Mononuclear cell (primary cell): ENCODE data around the gene SPATC1L. TPM values are rescaled to one million over a fixed set of nuclear protein-coding genes. Genes with fewer than 3 reads are reported as not detected.
"Not testable (repeated sequence)": the region's sequence is repeated elsewhere in the genome, so short reads cannot be mapped to it uniquely, and the experiment has no call there.

ENCODE experiments used
- H3K27me3 ChIP-seq: 2 replicates; pipeline ENCODE4 v1.6.0; 2011; ENCODE audit warnings: low read length, control low read depth; ENCODE audit not compliant: insufficient read depth
- H3K4me1 ChIP-seq: 2 replicates; pipeline ENCODE4 v1.5.1; 2011; ENCODE audit warnings: mild to moderate bottlenecking, low read length, control low read depth; ENCODE audit not compliant: insufficient read depth
- H3K4me3 ChIP-seq: 2 replicates; pipeline ENCODE4 v1.5.1; 2011; ENCODE audit warnings: mild to moderate bottlenecking, low read length, moderate library complexity
- H3K9me3 ChIP-seq: 2 replicates; pipeline ENCODE4 v1.5.1; 2011; ENCODE audit warnings: low read depth, mild to moderate bottlenecking, control low read depth, low read length
- total RNA-seq: library from RNA; depleted of rRNA; stranded (reverse); fragments of >200 nt; gene quantifications from one replicate; pipeline ENCODE4 v1.2.3, GENCODE V29; 2012

The SPATC1L gene
- total RNA-seq, 1 donor, result 1.7 TPM

DNA sequence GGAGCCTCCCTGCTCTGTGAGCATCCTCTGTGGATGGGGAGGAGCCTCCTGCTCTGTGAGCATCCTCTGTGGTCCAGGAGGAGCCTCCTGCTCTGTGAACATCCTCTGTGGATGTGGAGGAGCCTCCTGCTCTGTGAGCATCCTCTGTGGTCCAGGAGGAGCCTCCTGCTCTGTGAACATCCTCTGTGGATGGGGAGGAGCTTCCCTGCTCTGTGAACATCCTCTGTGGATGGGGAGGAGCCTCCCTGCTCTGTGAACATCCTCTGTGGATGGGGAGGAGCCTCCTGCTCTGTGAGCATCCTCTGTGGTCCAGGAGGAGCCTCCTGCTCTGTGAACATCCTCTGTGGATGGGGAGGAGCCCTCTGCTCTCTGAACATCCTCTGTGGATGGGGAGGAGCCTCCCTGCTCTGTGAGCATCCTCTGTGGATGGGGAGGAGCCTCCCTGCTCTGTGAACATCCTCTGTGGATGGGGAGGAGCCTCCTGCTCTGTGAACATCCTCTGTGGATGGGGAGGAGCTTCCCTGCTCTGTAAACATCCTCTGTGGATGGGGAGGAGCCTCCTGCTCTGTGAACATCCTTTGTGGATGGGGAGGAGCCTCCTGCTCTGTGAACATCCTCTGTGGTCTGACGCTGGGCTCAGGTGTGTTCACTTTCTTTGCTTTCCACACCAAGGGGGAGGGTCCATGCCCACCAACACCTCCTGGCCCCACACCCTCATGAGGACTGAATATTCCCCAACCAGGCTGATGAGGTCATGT, 13.6 kb downstream of the SPATC1L start:
- H3K27me3 ChIP-seq, result not testable (repeated sequence)

DNA sequence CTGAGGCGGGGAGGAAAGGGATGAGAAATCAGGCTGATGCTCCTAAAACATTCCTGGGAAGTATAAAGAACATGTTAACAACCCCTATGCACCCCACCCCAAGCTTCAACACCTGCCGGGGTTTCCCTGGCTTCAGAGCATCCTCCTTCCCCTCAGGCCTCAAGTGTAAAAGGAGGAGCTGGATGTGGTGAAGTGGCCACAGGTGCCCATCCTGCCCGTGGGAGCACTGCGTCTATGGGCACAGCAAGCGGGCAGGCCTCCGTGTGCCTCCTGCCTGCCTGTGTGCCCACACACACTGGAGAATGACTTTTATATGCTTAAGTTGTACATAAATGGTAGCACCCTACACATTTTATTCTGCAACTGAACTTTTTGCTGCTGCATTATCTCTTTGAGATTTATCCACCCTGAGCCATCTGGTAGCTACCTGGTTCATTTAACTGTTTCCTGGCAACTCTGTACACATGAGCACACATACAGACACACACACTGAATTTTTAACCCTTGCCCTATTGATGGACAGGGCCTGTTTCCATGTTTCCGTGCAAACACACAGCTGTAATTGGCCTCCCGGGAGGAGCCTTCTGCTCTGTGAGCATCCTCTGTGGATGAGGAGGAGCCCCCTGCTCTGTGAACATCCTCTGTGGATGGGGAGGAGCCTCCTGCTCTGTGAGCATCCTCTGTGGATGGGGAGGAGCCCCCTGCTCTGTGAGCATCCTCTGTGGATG, 15.4 kb downstream of the SPATC1L start:
- Histone ChIP-seq H3K9me3 (no peaks in the 10 kb centered on the region), H3K4me3 (no peak overlapping the region), H3K4me1 (no peaks in the 10 kb centered on the region), H3K27me3 (no peaks in the 10 kb centered on the region)

More for the DNA sequence above, 13.6 kb downstream of the SPATC1L start:
- H3K4me3 ChIP-seq, H3K9me3 ChIP-seq, H3K4me1 ChIP-seq: not testable (repeated sequence)

DNA sequence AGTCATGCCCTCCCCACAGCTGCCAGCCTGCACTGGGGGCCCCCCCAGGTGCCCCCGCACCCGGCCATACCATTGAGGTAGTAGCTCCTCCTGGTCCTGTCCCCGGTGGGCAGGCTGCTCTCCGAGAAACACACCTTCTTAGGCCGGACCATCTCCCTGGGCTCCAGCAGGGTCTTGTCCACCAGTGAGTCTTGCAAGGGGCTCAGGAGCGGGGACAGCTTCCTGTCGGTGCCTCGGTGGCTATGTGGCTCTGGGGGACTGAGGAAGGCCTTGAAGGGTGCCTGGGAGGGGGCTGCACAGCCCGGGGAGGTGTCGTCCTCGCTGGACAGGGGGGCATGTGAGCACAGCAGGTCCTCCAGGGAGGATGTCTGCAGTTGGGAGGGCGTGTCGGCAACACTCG, 16.0 kb downstream of the SPATC1L start:
- Histone ChIP-seq H3K27me3 (no peaks in the 10 kb centered on the region), H3K9me3 (no peaks in the 10 kb centered on the region), H3K4me3 (no peak overlapping the region), H3K4me1 (no peaks in the 10 kb centered on the region)

DNA sequence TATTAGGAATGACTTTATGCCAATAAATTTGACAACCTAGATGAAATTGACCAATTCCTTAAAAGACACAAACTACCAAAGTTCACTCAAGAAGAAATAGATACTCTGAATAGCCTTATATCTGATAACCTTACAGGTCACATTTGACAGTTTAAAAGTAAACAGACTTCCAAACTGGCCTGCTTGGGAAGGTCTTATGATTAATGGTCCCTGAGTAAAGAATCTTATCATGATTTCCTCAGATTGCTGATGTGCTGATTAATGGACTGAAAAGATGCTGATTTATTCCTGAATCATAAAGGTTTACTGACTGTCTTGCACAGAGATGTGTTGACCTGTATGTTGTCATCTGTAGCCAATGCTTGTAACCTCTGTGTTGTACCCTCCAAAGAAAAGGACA, 19.2 kb downstream of the SPATC1L start:
- Histone ChIP-seq H3K4me1 (no peaks in the 10 kb centered on the region), H3K4me3 (no peak overlapping the region), H3K27me3 (no peaks in the 10 kb centered on the region), H3K9me3 (no peaks in the 10 kb centered on the region)

DNA sequence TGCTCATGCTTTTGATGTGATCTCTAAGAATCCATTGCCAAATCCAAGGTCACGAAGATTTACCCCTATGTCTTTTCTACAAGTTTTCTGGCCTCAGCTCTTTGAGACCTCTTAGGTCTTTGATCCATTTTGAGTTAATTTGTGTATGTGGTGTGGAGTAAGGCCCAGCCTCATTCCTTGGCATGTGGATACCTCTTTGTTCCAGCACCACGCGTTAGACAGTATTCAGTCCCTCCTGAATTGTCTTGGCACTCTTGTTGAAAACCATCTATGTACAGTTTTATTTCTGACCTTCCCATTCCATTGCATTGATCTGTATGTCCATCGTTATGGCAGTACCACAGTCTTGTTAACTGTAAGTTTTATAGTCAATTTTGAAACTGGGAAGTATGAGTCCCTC, 20.9 kb downstream of the SPATC1L start:
- no peaks in the 10 kb centered on the region for H3K4me1 ChIP-seq
- H3K4me3 ChIP-seq, result no peak overlapping the region
- H3K27me3 ChIP-seq, result no peaks in the 10 kb centered on the region
- no peaks in the 10 kb centered on the region for H3K9me3 ChIP-seq

DNA sequence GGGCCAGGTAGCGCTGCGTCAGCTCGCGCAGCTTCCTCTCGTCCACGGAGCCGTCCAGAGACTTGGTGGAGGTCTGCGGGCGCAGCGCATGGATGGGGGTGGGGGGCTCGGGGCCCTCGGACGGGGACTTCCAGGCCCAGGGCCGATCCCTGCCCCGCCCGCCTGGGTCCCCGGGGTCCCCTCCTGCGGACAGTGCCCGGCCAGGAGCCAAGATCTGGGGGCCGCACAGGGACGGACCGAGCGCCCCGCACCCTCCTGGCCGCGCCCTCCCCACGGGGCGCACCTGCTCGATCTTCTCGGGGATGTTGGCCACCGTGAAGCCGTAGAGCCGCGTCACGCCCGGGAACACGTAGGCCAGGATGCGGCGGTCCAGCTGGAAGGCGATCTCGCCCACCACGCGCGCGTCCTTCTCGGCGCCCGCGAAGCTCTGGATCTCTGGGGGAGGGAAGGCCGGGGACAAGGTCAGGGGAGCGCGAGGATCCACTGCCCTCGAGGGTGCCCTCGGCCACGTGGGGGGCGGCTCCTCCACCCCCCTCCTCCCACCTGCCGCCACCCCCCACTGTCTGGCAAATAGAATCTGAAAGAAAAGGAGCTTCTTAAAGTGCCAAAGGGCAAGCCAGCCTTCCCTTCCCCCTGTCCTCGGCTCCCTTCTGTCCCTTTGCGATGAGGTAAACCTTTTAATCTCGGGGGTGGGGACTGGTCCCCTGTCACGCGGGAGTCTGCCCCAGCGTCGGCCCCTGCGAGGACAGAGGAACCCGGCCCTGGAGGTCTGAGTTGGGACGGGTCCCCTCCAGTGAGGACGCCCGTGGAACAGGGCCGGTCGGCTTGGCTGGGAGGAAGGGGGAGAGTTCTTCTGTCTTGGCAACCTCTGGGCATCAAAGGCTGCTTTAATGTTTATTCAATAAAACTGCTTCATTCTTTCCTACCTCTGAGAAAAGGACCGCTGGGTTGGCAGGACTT, 22.3 kb downstream of the SPATC1L start:
- no peaks in the 10 kb centered on the region for H3K9me3 ChIP-seq
- no peak overlapping the region for H3K4me3 ChIP-seq
- H3K27me3 ChIP-seq, result no peaks in the 10 kb centered on the region
- H3K4me1 ChIP-seq, result no peaks in the 10 kb centered on the region

DNA sequence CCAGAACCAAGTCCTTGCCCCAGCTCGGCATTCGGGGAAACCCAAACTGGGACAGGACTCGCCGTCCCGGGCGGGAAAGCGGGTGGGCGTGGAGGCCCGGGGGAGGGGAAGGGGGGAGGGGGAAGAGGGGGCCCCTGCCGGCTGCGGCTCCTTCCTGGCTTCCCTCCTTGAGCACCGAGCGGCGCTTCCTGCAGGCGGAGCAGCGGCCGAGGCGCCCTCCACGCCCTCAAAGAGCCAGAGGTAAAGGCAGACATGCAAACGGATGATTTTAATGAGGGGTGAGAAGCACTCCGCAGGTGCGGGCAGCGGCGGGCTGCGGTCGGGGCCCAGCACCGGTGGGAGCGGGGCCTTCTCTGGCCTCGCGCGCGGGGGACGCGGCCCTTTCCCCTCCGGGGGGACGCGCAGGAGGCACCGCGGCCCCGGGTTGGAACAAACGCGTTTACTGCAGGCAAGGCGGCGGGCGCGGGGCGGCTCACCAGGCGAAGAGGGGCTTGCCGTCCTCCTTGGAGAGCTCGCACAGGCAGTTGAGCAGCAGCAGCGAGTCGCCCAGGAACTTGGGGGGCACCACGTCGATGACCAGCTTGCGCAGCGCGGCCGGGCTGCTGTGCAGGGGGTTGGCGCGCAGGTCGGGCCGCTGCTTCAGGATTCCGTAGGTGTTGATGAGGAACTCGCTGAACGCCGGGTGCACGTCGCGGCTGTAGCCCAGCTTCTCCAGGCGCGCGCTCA, 23.2 kb downstream of the SPATC1L start:
- H3K27me3 ChIP-seq, result no peaks in the 10 kb centered on the region
- H3K4me3 ChIP-seq, result no peak overlapping the region

DNA sequence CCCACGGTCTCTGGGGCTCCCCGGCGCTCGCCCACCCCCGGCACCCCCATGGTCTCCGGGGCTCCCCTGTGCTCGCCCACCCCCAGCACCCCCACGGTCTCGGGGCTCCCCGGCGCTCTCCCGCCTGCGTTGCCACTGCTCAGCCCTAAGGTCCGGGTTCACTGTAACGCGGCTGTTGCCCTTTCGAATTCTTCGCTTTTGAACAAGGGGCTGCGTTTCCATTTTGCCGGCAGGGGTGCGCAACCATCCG, 23.7 kb downstream of the SPATC1L start:
- H3K9me3 ChIP-seq, result no peaks in the 10 kb centered on the region
- H3K4me1 ChIP-seq, result no peaks in the 10 kb centered on the region
- H3K27me3 ChIP-seq, result no peaks in the 10 kb centered on the region
- no peak overlapping the region for H3K4me3 ChIP-seq

More for the DNA sequence above, 23.2 kb downstream of the SPATC1L start:
- Histone ChIP-seq H3K9me3 (no peaks in the 10 kb centered on the region), H3K4me1 (no peaks in the 10 kb centered on the region)

DNA sequence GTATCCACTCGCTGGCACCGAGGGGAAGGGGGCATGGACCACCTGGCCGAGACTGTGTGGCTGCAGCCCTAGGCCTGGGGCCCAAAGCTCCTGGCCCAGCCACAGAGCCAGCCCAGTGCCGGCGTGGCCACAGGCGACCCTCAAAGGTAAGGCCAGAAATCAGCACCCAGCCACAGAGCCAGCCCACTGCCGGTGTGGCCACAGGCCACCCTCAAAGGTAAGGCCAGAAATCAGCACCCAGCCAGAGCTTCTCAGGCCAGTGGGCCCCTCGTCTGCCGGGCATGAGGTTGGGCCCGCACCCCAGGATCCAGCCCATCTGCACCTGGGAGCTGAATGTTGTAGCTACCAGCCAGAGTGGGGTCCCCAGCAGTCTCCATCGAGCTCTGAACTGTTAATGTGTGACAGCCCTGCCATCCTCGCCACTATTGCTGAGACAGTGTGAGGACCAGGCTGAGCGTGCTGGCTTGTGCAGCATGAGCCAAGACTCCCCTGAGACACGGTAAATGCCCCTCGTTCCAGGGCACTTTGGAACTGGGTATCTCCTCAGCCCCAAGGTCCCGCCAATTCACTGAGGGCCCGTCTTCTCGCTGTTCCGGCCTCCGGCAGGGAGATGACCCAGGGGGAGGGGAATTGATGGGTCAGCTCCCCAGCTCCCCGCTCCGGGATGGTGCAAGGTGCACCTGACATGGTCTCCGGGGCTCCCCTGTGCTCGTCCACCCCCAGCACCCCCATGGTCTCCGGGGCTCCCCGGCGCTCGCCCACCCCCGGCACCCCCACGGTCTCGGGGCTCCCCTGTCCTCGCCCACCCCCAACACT, 24.2 kb downstream of the SPATC1L start:
- no peaks in the 10 kb centered on the region for H3K9me3 ChIP-seq
- H3K4me1 ChIP-seq, result no peaks in the 10 kb centered on the region
- H3K27me3 ChIP-seq, result no peaks in the 10 kb centered on the region
- no peak overlapping the region for H3K4me3 ChIP-seq

DNA sequence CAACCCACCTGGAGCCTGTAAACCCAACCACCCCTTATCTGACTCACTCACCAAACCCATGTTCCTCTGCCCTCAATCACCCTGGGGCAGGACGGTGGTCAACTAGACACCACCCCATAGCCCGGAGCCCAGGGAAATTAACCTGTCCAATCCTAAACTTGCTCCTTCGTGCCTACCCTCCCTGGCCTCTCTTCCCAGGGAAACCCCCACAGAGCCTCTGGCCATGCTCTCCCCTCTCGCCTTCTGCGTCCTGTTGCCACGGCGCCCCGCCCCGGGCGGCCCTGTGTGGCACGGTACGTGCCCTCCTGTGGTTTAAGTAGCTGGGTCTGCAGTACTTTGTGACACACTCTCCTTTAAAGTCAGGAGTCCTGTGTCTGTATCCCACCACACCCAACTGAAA, 24.9 kb downstream of the SPATC1L start:
- Histone ChIP-seq H3K4me1 (no peaks in the 10 kb centered on the region), H3K4me3 (no peak overlapping the region), H3K9me3 (no peaks in the 10 kb centered on the region), H3K27me3 (no peaks in the 10 kb centered on the region)

DNA sequence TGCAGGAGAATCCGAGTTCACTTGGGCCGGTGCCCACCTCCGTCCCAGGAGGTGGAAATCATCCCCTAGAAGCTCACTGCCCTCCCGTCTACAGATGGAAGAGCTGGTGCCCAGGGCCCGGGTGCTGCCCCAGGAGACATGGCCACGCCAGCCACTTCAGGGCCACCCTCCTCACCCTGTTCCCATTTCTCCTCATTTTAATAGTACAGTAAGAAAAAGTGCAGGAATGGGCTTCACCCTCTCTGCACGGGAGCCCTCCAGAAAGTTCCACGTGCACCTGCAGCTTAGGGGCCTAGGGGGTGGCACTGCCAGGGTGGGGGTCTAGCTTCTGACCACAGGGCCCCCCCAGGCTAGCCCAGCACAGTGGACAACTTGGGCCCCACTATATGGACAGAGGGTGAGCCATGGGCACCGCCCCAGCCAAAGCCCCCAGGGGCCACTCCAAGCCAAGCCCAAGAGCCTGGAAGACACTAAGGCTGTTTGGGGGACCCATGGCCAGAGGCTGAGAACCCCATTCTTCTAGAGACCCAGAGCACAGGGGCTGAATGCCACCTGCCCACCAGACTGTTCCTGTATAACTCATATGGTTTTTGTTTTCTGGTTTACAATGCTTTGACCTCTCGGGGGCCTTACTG, 25.5 kb downstream of the SPATC1L start:
- H3K9me3 ChIP-seq, result no peaks in the 10 kb centered on the region

DNA sequence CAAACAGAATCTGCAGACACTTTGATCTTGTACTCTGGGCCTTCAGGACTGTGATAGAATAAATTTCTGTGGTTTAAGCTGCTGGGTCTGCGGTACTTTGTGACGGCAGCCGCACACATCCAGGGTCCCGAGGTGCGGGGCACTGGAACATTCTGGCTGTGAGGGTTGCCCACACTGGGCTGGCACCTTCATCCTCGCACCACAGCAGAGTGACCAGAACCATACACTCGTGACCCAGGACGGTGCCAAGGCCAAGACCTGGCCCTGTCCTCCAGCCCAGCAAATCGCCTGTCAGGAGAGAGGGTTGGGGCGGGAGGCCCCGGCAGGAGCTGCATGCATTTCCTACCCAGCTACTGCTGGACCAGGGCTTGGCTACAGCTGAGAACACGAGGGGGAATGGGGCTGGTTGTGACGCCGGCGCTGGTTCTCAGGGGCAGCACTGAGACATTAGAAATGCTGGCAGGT, 26.2 kb downstream of the SPATC1L start:
- Histone ChIP-seq H3K4me1 (no peaks in the 10 kb centered on the region), H3K9me3 (no peaks in the 10 kb centered on the region), H3K4me3 (no peak overlapping the region), H3K27me3 (no peaks in the 10 kb centered on the region)

More for the DNA sequence above, 25.5 kb downstream of the SPATC1L start:
- no peaks in the 10 kb centered on the region for H3K27me3 ChIP-seq
- H3K4me1 ChIP-seq, result no peaks in the 10 kb centered on the region
- no peak overlapping the region for H3K4me3 ChIP-seq

DNA sequence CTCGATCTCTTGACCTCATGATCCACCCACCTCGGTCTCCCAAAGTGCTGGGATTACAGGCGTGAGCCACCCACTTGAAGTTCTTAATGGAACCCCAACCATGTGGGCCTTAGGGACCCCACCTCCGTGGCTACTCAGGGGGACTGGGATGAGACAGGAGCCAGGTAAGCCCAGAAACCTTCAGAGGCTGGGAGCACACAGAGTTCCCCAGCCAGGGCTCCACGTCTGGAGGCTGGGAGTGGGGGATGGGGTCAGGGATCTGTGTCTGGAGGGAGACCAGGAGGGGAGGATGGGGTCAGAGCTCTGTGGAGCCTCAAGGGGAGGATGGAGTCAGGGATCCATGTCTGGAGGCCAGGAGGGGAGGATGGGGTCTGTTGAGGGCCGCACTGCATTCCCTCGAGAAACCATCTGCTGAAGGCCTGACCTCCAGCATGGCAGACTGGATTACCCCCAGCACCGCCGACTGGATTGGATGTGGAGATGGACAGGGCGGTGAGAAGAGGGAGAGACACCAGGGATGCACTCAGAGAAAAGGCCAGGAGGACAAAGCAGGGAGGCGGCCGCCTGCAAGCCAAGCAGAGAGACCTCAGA, 26.8 kb downstream of the SPATC1L start:
- no peaks in the 10 kb centered on the region for H3K9me3 ChIP-seq
- H3K4me3 ChIP-seq, result no peak overlapping the region
- H3K27me3 ChIP-seq, result no peaks in the 10 kb centered on the region
- H3K4me1 ChIP-seq, result no peaks in the 10 kb centered on the region
